ENCODE measurements around the gene FAT1. TPM values are rescaled to one million over a fixed set of nuclear protein-coding genes. Genes with fewer than 3 reads are reported as not detected.

The FAT1 gene
- total and polyA plus RNA-seq, 9 of the 15 experiments (the other 6 are each of a cell fraction or from before 2014, with no cell fraction given): 6.0 to 38.4 (median 21.4) TPM

GRCh38 chr4:186725469-186726425 lies 2.1 kb upstream of the FAT1 start:
- no peaks in the 10 kb centered on the region for H3K9me1 ChIP-seq (ENCODE audit: control insufficient read depth, insufficient read depth, low read length)
- FAIRE-seq (peak; percentile 19), DNase-seq (ENCODE audit: extremely low read depth in 1 of 4, low spot score in 3 of 4) (peak; percentile 52 to 82 (median 69)), ATAC-seq (peak; percentile 80)
- H3K36me3 ChIP-seq (ENCODE audit: control insufficient read depth, insufficient read depth, low read length): no peaks in the 10 kb centered on the region
- CTCF ChIA-PET (ENCODE audit: low intra/inter-chr PET ratio): interaction anchor here (0.6 kb wide), 1 partner anchor 1001 kb away, joined by 5 read pairs; no protein-coding TSS in a partner anchor
- H3K9me3 ChIP-seq (replicated peaks; ENCODE audit: control insufficient read depth, insufficient read depth, low read depth, low read length): no peaks in the 10 kb centered on the region; the same call in 1 of the 2 replicates
- H3K27me3 ChIP-seq (ENCODE audit: control insufficient read depth in 2 of 2, insufficient read depth in 2 of 2, low read length in 2 of 2): peaks cover 11 to 34% of the 10 kb centered on the region in 2 experiments; a peak in 4 of 5 replicates
- in situ Hi-C loops (cut with MboI) (loop anchor here (10.0 kb wide), 1 partner anchor 829 kb away; no protein-coding TSS in a partner anchor), intact Hi-C loops (cut with micrococcal nuclease) (loop anchor here (2.0 to 10.0 kb wide), 8 partner anchors 57 to 879 kb away; no protein-coding TSS in a partner anchor)
- peak overlapping the region; percentile 4 to 89; a peak in 3 of 4 replicates for H3K9ac ChIP-seq (ENCODE audit: insufficient read depth in 1 of 2, low read depth in 2 of 2, low read length in 2 of 2)
- POLR2A ChIA-PET: no interaction called here
- H4K20me1 ChIP-seq (replicated peaks; ENCODE audit: control insufficient read depth, insufficient read depth, low read length): no peaks in the 10 kb centered on the region
- no TSS peak for BruUV-seq (replicated peaks)
- peak overlapping the region; percentile 58 for H3K4me3 ChIP-seq
- H3K4me2 ChIP-seq (ENCODE audit: insufficient read depth, low read length): peak overlapping the region; percentile 79
- 1% methylated on average over 51 of the region's 54 CpGs for WGBS (ENCODE audit: insufficient coverage, low coverage, missing lambda C conversion rate)
- H3K79me2 ChIP-seq (ENCODE audit: control insufficient read depth, insufficient read depth, low read length): peaks cover 15% of the 10 kb centered on the region; the same call in 2 of the 3 replicates
- no peak overlapping the region for H3K27ac ChIP-seq (ENCODE audit: extremely low read depth, low read depth, low read length)
- peaks cover 15 to 39% of the 10 kb centered on the region in 2 experiments; a peak in 4 of 5 replicates for H3K4me1 ChIP-seq (replicated peaks in 1 of 2; ENCODE audit: control insufficient read depth in 2 of 2, insufficient read depth in 2 of 2, low read length in 2 of 2)
- peak overlapping the region; percentile 86 for H2AFZ ChIP-seq (ENCODE audit: low read depth, low read length)
- TF ChIP-seq REST (IDR thresholded peaks at IDR 0.05; ENCODE audit: borderline replicate concordance) (peak; percentile 58; the same call in 1 of the 2 replicates), REST (CRISPR knock-in tag; IDR thresholded peaks at IDR 0.05; ENCODE audit: low read depth) (no peak), CTCFL (IDR thresholded peaks at IDR 0.05; ENCODE audit: borderline replicate concordance, insufficient read depth, low read depth, low read length, poor library complexity, severe bottlenecking) (peak; percentile 34), CTCF (IDR thresholded peaks at IDR 0.05 in 2 of 3, conservative IDR thresholded peaks at IDR 0.05 in 1 of 3; ENCODE audit: insufficient read depth in 2 of 3, low read depth in 1 of 3, low read length in 3 of 3) (peak; percentile 71 to 97 (median 90)), SNAPC5 (CRISPR knock-in tag; IDR thresholded peaks at IDR 0.05) (no peak), ZKSCAN1 (IDR thresholded peaks at IDR 0.05; ENCODE audit: low read depth, low read length) (peak; percentile 34; the same call in 1 of the 2 replicates)
